HEK293 (cell line): Measurements from ENCODE around the gene OOSP1.

ENCODE experiments used
- CTCF ChIA-PET: fragments of 350-600 bp; formaldehyde crosslinking; extraction: SDS; loops from one replicate; lab custom pipeline; 2021; ENCODE audit warnings: antibody characterized with exemption; lab: Yijun Ruan, JAX
- POLR2A ChIA-PET: fragments of 300-600 bp; formaldehyde crosslinking; extraction: SDS; loops from one replicate; lab custom pipeline; 2020; ENCODE audit warnings: antibody characterized with exemption, inconsistent platforms; lab: Yijun Ruan, JAX
- H3K27ac ChIP-seq: fragments of 200-500 bp; sonication (Bioruptor generic); 2 replicates; pipeline ENCODE4 v1.5.1; 2014; ENCODE audit warnings: low read depth, low read length, control low read depth, inconsistent platforms; ENCODE audit errors: extremely low read depth
- H3K36me3 ChIP-seq, 2 experiments: fragments of 200-500 bp in 1 of 2; sonication (Bioruptor generic) in 1 of 2; 1 replicate in 1 of 2; 2 replicates in 1 of 2; pipeline ENCODE4 v1.5.1; 2014 to 2017; ENCODE audit warnings: inconsistent platforms in 2 of 2, low read length in 2 of 2; ENCODE audit not compliant: control insufficient read depth in 2 of 2, insufficient read depth in 1 of 2
- H3K4me1 ChIP-seq: fragments of 200-500 bp; sonication (Bioruptor generic); 2 replicates; pipeline ENCODE4 v1.5.1; 2014; ENCODE audit warnings: mild to moderate bottlenecking, low read length, inconsistent platforms; ENCODE audit not compliant: control insufficient read depth, insufficient read depth
- H3K4me3 ChIP-seq: 2 replicates; pipeline ENCODE4 v1.5.1; 2011; ENCODE audit warnings: low read depth, mild to moderate bottlenecking, control low read depth, low read length, moderate library complexity
- H3K9me3 ChIP-seq: fragments of 200-500 bp; sonication (Bioruptor generic); 2 replicates; pipeline ENCODE4 v1.5.1; 2014; ENCODE audit warnings: low read depth, low read length, inconsistent platforms; ENCODE audit not compliant: control insufficient read depth, insufficient read depth
- BCL11B ChIP-seq: fragments of 450-650 bp; formaldehyde crosslinking; IDR thresholded peaks from 2 replicates; pipeline ENCODE4 v1.5.1; 2016; ENCODE audit warnings: low read depth, missing biosample characterization, missing genetic modification characterization
- OVOL3 ChIP-seq: fragments of 450-650 bp; formaldehyde crosslinking; IDR thresholded peaks from 2 replicates; pipeline ENCODE4 v1.5.1; 2016; ENCODE audit warnings: missing biosample characterization, missing genetic modification characterization
- ZFHX2 ChIP-seq: fragments of 450-650 bp; formaldehyde crosslinking; conservative IDR thresholded peaks from 2 replicates; pipeline ENCODE4 v1.5.1; 2016; ENCODE audit warnings: missing biosample characterization, missing genetic modification characterization
- ZIC2 ChIP-seq: fragments of 450-650 bp; formaldehyde crosslinking; IDR thresholded peaks from 2 replicates; pipeline ENCODE4 v1.5.1; 2016; ENCODE audit warnings: missing biosample characterization, missing genetic modification characterization
- ZNF211 ChIP-seq: fragments of 450-650 bp; formaldehyde crosslinking; IDR thresholded peaks from 2 replicates; pipeline ENCODE4 v1.5.1; 2016; ENCODE audit warnings: low read depth, missing biosample characterization, missing genetic modification characterization
- ZNF23 ChIP-seq: fragments of 450-650 bp; formaldehyde crosslinking; IDR thresholded peaks from 2 replicates; pipeline ENCODE4 v1.5.1; 2016; ENCODE audit warnings: missing biosample characterization, missing genetic modification characterization, borderline replicate concordance
- ZNF239 ChIP-seq: fragments of 450-650 bp; formaldehyde crosslinking; IDR thresholded peaks from 2 replicates; pipeline ENCODE4 v1.5.1; 2016; ENCODE audit warnings: missing biosample characterization, missing genetic modification characterization
- ZNF292 ChIP-seq: fragments of 450-650 bp; formaldehyde crosslinking; IDR thresholded peaks from 2 replicates; pipeline ENCODE4 v1.5.1; 2016; ENCODE audit warnings: low read depth, missing biosample characterization, missing genetic modification characterization, borderline replicate concordance
- ZNF324 ChIP-seq: fragments of 450-650 bp; formaldehyde crosslinking; IDR thresholded peaks from 2 replicates; pipeline ENCODE4 v1.5.1; 2016; ENCODE audit warnings: missing biosample characterization, missing genetic modification characterization
- ZNF354C ChIP-seq: fragments of 450-650 bp; formaldehyde crosslinking; IDR thresholded peaks from 2 replicates; pipeline ENCODE4 v1.5.1; 2016; ENCODE audit warnings: missing biosample characterization, missing genetic modification characterization, low read depth, borderline replicate concordance
- ZNF521 ChIP-seq: fragments of 450-650 bp; formaldehyde crosslinking; IDR thresholded peaks from 2 replicates; pipeline ENCODE4 v1.5.1; 2017; ENCODE audit warnings: missing biosample characterization, mild to moderate bottlenecking, missing genetic modification characterization
- ZNF549 ChIP-seq: fragments of 450-650 bp; IDR thresholded peaks from 2 replicates; pipeline ENCODE4 v1.5.1; 2018; ENCODE audit warnings: missing biosample characterization, missing genetic modification characterization, mild to moderate bottlenecking, inconsistent platforms, moderate library complexity
- ZNF600 ChIP-seq: fragments of 450-650 bp; formaldehyde crosslinking; IDR thresholded peaks from 2 replicates; pipeline ENCODE4 v1.5.1; 2016; ENCODE audit warnings: missing biosample characterization, missing genetic modification characterization
- ZNF623 ChIP-seq: fragments of 450-650 bp; formaldehyde crosslinking; IDR thresholded peaks from 2 replicates; pipeline ENCODE4 v1.5.1; 2016; ENCODE audit warnings: missing biosample characterization, missing genetic modification characterization
- ZNF624 ChIP-seq: fragments of 450-650 bp; formaldehyde crosslinking; IDR thresholded peaks from 2 replicates; pipeline ENCODE4 v1.5.1; 2017; ENCODE audit warnings: missing biosample characterization, missing genetic modification characterization
- ZNF747 ChIP-seq: fragments of 450-650 bp; formaldehyde crosslinking; IDR thresholded peaks from 2 replicates; pipeline ENCODE4 v1.5.1; 2016; ENCODE audit warnings: missing biosample characterization, missing genetic modification characterization
- ZNF777 ChIP-seq: fragments of 450-650 bp; formaldehyde crosslinking; IDR thresholded peaks from 2 replicates; pipeline ENCODE4 v1.5.1; 2017; ENCODE audit warnings: missing biosample characterization, missing genetic modification characterization, borderline replicate concordance
- ZNF785 ChIP-seq: fragments of 450-650 bp; formaldehyde crosslinking; IDR thresholded peaks from 2 replicates; pipeline ENCODE4 v1.5.1; 2016; ENCODE audit warnings: missing biosample characterization, missing genetic modification characterization
- ZNF837 ChIP-seq: fragments of 450-650 bp; formaldehyde crosslinking; IDR thresholded peaks from 2 replicates; pipeline ENCODE4 v1.5.1; 2016; ENCODE audit warnings: missing biosample characterization, missing genetic modification characterization
- TF ChIP-seq, protein P1 (sequence below): fragments of 450-650 bp; formaldehyde crosslinking; IDR thresholded peaks from 2 replicates; pipeline ENCODE4 v1.5.1; 2017; ENCODE audit warnings: missing biosample characterization, missing genetic modification characterization
- TF ChIP-seq, protein P2 (sequence below): fragments of 450-650 bp; formaldehyde crosslinking; conservative IDR thresholded peaks from 2 replicates; pipeline ENCODE4 v1.5.1; 2016; ENCODE audit warnings: low read depth, missing biosample characterization, missing genetic modification characterization
- TF ChIP-seq, protein P3 (sequence below): fragments of 450-650 bp; formaldehyde crosslinking; IDR thresholded peaks from 2 replicates; pipeline ENCODE4 v1.5.1; 2016; ENCODE audit warnings: missing biosample characterization, missing genetic modification characterization

The OOSP1 gene

DNA sequence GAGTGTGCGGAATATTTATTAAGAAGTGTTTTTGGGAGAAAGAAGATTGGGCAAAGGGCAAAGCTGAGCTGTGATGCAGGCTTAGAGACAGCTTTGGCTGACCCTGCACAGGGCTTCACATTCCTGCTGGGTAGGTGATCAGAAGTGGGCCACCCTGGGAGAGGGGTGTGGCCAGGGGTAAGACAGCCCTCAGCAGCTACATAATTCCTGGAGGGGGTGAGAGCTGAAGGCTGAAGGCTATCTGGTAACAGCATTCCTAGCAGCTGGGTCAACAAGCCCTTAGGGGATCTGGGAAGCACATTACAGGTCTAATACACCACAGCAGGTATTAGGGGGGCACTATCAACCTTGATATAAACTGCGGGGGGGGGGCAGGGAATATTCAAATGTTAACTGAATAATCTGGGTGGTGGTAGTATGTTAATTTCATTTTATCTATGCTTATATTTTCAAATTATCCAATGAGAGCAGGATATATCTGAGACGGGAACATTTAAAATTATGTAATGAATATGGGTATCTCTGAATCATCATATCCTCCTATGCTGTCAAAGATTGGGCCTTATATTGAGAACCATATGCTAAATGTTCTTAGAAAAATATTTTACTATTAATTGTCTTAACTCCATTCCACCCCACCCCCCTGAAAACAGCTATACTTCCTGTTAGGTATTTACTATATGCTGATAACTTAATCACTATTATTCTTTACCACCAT, 5.9 kb downstream of the OOSP1 start:
- POLR2A ChIA-PET = no interaction called here
- no peaks in the 10 kb centered on the region for H3K36me3 ChIP-seq
- H3K9me3 ChIP-seq = no peaks in the 10 kb centered on the region
- H3K4me3 ChIP-seq = no peak overlapping the region
- H3K27ac ChIP-seq = no peak overlapping the region
- CTCF ChIA-PET = interaction anchor here (0.6 to 1.5 kb wide), 2 partner anchors 25 to 675 kb away, joined by 3 to 5 read pairs; no protein-coding TSS in a partner anchor
- H3K4me1 ChIP-seq = no peaks in the 10 kb centered on the region
- TF ChIP-seq, protein P1, sequence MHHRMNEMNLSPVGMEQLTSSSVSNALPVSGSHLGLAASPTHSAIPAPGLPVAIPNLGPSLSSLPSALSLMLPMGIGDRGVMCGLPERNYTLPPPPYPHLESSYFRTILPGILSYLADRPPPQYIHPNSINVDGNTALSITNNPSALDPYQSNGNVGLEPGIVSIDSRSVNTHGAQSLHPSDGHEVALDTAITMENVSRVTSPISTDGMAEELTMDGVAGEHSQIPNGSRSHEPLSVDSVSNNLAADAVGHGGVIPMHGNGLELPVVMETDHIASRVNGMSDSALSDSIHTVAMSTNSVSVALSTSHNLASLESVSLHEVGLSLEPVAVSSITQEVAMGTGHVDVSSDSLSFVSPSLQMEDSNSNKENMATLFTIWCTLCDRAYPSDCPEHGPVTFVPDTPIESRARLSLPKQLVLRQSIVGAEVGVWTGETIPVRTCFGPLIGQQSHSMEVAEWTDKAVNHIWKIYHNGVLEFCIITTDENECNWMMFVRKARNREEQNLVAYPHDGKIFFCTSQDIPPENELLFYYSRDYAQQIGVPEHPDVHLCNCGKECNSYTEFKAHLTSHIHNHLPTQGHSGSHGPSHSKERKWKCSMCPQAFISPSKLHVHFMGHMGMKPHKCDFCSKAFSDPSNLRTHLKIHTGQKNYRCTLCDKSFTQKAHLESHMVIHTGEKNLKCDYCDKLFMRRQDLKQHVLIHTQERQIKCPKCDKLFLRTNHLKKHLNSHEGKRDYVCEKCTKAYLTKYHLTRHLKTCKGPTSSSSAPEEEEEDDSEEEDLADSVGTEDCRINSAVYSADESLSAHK (tag by site-specific recombination) = no peak
- TF ChIP-seq ZNF747 (tag by site-specific recombination) (no peak), ZNF354C (tag by site-specific recombination) (no peak), OVOL3 (tag by site-specific recombination) (no peak), ZIC2 (no peak), ZNF785 (tag by site-specific recombination) (no peak), ZNF23 (tag by site-specific recombination) (no peak), ZNF837 (tag by site-specific recombination) (no peak), ZNF600 (tag by site-specific recombination) (no peak), ZNF521 (tag by site-specific recombination) (no peak)

DNA sequence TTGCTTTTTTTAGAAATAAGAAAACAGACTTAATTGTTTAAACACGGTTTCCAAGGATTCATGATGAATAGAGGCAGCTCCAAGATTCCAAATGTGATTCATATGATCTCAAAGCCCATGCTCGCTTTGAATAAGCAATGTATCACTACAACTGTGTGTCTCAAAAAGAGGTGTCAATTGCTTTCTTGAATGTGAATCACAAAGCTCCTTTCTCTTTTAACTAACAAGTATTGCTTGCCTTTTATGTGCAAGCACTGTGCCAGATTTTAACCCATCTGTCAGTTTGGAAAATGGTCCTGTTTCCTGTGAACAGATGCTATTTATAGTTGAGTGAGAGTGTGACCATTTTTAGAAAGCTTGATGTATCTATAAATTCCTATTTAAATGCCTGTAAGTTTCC, 6.5 kb downstream of the OOSP1 start:
- POLR2A ChIA-PET = no interaction called here

DNA sequence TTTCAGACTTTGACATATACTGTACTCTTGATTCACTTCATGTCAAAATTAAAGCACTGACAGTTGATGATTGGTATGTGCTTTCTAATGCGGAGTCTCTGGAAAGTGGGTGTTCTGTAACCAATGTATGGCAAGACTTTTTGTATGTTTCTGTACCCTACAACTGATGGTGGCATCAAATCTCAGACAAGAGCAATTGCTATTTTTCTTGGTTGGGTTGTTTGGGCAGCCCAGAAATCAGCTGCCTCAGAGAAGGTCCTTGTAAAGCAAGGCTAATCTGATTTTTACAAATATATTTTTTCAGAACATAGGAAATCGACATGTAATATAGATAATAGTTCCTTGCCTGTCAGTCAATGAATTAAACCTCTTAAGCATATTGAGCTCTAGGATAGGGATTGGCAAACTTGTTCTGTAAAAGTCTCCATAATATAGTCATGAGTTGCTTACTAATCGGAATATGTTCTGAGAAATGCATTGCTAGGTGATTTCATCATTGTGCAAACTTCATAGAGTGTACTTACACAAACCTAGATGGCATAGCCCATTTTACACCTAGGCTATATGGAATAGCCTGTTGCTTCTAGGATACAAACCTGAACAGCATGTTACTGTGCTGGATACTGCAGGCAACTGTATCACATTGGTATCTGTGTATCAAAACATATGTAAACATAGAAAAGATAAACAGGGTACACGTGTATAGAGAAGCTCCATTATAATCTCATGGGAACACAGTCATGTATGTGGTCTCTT, 15.4 kb downstream of the OOSP1 start:
- ChIA-PET POLR2A (no interaction called here), CTCF (no interaction called here)
- no peak overlapping the region for H3K4me3 ChIP-seq
- H3K4me1 ChIP-seq = no peaks in the 10 kb centered on the region
- no peaks in the 10 kb centered on the region for H3K9me3 ChIP-seq
- H3K36me3 ChIP-seq = no peaks in the 10 kb centered on the region
- H3K27ac ChIP-seq = no peak overlapping the region
- TF ChIP-seq, protein P2, sequence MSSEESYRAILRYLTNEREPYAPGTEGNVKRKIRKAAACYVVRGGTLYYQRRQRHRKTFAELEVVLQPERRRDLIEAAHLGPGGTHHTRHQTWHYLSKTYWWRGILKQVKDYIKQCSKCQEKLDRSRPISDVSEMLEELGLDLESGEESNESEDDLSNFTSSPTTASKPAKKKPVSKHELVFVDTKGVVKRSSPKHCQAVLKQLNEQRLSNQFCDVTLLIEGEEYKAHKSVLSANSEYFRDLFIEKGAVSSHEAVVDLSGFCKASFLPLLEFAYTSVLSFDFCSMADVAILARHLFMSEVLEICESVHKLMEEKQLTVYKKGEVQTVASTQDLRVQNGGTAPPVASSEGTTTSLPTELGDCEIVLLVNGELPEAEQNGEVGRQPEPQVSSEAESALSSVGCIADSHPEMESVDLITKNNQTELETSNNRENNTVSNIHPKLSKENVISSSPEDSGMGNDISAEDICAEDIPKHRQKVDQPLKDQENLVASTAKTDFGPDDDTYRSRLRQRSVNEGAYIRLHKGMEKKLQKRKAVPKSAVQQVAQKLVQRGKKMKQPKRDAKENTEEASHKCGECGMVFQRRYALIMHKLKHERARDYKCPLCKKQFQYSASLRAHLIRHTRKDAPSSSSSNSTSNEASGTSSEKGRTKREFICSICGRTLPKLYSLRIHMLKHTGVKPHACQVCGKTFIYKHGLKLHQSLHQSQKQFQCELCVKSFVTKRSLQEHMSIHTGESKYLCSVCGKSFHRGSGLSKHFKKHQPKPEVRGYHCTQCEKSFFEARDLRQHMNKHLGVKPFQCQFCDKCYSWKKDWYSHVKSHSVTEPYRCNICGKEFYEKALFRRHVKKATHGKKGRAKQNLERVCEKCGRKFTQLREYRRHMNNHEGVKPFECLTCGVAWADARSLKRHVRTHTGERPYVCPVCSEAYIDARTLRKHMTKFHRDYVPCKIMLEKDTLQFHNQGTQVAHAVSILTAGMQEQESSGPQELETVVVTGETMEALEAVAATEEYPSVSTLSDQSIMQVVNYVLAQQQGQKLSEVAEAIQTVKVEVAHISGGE (tag by site-specific recombination) = no peak
- TF ChIP-seq ZNF239 (tag by site-specific recombination) = no peak
- TF ChIP-seq ZFHX2 (tag by site-specific recombination) = no peak
- no peak for TF ChIP-seq BCL11B (tag by site-specific recombination)
- no peak for TF ChIP-seq ZNF624 (tag by site-specific recombination)
- TF ChIP-seq ZNF324 (tag by site-specific recombination) = no peak
- TF ChIP-seq ZNF785 (tag by site-specific recombination) = no peak
- no peak for TF ChIP-seq ZNF549
- TF ChIP-seq ZNF777 = no peak

More for the DNA sequence above, 6.5 kb downstream of the OOSP1 start:
- no peaks in the 10 kb centered on the region for H3K9me3 ChIP-seq
- H3K4me1 ChIP-seq = no peaks in the 10 kb centered on the region
- H3K27ac ChIP-seq = no peak overlapping the region
- CTCF ChIA-PET = interaction anchor here (1.5 kb wide), 1 partner anchor 26 kb away, joined by 5 read pairs; no protein-coding TSS in a partner anchor
- TF ChIP-seq ZNF211 = no peak
- TF ChIP-seq ZNF292 (tag by site-specific recombination) = no peak
- TF ChIP-seq BCL11B (tag by site-specific recombination) = no peak
- TF ChIP-seq ZNF623 = no peak
- TF ChIP-seq, protein P3, sequence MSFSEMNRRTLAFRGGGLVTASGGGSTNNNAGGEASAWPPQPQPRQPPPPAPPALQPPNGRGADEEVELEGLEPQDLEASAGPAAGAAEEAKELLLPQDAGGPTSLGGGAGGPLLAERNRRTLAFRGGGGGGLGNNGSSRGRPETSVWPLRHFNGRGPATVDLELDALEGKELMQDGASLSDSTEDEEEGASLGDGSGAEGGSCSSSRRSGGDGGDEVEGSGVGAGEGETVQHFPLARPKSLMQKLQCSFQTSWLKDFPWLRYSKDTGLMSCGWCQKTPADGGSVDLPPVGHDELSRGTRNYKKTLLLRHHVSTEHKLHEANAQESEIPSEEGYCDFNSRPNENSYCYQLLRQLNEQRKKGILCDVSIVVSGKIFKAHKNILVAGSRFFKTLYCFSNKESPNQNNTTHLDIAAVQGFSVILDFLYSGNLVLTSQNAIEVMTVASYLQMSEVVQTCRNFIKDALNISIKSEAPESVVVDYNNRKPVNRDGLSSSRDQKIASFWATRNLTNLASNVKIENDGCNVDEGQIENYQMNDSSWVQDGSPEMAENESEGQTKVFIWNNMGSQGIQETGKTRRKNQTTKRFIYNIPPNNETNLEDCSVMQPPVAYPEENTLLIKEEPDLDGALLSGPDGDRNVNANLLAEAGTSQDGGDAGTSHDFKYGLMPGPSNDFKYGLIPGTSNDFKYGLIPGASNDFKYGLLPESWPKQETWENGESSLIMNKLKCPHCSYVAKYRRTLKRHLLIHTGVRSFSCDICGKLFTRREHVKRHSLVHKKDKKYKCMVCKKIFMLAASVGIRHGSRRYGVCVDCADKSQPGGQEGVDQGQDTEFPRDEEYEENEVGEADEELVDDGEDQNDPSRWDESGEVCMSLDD (tag by site-specific recombination) = no peak
- no peaks in the 10 kb centered on the region for H3K36me3 ChIP-seq
- H3K4me3 ChIP-seq = no peak overlapping the region
